HG02623 (cell line): ENCODE results near the gene DIP2C.
"Not testable (repeated sequence)": the region's sequence is repeated elsewhere in the genome, so short reads cannot be mapped to it uniquely, and the experiment has no call there.

Experiments
- ATAC-seq: cut with Tn5 transposase; IDR thresholded peaks from one replicate; pipeline ENCODE4 v1.9.1; 2021; ENCODE audit warnings: moderate library complexity; ENCODE audit not compliant: unreplicated experiment

Gene DIP2C

GRCh38 chr10:661597-662222, 27.8 kb downstream of the DIP2C start:
- ATAC-seq: no peak

- ATAC-seq: no peak
Measured at GRCh38 chr10:660970-661596, 28.4 kb downstream of the DIP2C start.

- no peak for ATAC-seq
Measured at GRCh38 chr10:660413-660969, 29.0 kb downstream of the DIP2C start.

- no peak for ATAC-seq
Measured at GRCh38 chr10:659688-660141, 29.8 kb downstream of the DIP2C start.

GRCh38 chr10:657816-658350, 31.6 kb downstream of the DIP2C start:
- not testable (repeated sequence) for ATAC-seq

GRCh38 chr10:656883-657282, 32.6 kb downstream of the DIP2C start:
- ATAC-seq: no peak

GRCh38 chr10:655184-655583, 34.3 kb downstream of the DIP2C start:
- ATAC-seq: no peak

- no peak for ATAC-seq
Measured at GRCh38 chr10:654647-654996, 34.8 kb downstream of the DIP2C start.

GRCh38 chr10:653991-654646, 35.3 kb downstream of the DIP2C start:
- no peak for ATAC-seq

- not testable (repeated sequence) for ATAC-seq
Measured at GRCh38 chr10:652832-653459, 36.5 kb downstream of the DIP2C start.

- no peak for ATAC-seq
Measured at GRCh38 chr10:652233-652632, 37.2 kb downstream of the DIP2C start.

- no peak for ATAC-seq
Measured at GRCh38 chr10:651692-652091, 37.8 kb downstream of the DIP2C start.

- no peak for ATAC-seq
Measured at GRCh38 chr10:650886-651615, 38.4 kb downstream of the DIP2C start.

GRCh38 chr10:650441-650851, 39.0 kb downstream of the DIP2C start:
- ATAC-seq: no peak

- ATAC-seq: no peak
Measured at GRCh38 chr10:649798-650440, 39.5 kb downstream of the DIP2C start.

GRCh38 chr10:649445-649797, 40.0 kb downstream of the DIP2C start:
- ATAC-seq: no peak

GRCh38 chr10:647019-647418, 42.4 kb downstream of the DIP2C start:
- ATAC-seq: not testable (repeated sequence)

GRCh38 chr10:646118-646524, 43.3 kb downstream of the DIP2C start:
- ATAC-seq: no peak

GRCh38 chr10:644943-645334, 44.5 kb downstream of the DIP2C start:
- no peak for ATAC-seq
